SKM-1 (cell line): ENCODE data around the gene S1PR1.

Experiments
- DNase-seq: peaks from one replicate; lab custom pipeline; 2025; ENCODE audit not compliant: unreplicated experiment; lab: John Stamatoyannopoulos, UW

The S1PR1 gene

DNA sequence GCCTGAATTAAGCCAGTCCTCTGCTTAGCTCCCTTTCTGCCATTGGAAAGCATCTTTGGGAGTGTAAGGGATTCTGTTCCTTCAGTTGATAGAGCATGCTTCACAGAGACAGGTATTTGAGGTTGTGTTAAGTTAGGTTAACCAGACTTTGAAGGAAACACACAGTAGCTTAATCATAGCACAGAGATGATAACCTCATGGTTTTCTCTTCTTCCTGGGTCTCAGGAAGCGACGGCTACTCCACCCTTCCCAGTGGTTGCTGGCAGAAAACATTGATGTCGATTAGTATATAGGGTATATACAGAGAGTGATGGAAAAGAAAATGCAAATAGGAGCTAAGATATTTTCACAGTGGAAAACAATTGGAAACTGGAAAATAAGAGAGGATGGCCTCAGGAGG, 42.0 kb downstream of the S1PR1 start:
- no peak for DNase-seq

DNA sequence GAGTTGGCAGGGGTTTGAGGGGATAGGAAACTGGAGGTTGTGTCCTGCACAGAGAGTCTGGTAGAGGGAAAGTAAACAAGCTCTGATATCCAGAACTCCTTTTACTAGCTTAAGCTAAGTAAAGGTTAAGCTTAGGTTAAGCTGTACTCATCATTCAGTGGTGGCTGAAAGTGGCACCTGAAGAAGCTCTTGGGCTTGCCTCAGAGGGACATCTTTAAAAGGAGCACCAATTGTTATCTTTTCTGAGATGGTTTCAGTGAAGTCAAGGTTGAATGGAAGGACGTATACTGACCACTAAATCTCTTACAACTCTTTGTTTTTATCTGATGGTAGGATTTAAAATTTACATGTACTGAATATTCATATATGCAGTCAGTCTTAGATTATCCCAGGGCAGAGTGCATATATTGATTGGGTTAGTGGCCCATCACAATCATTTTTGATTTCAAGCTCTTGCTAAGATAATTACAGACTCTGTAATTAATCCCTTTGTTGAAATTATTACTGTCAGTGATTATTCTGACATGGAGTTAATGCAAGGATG, 43.3 kb downstream of the S1PR1 start:
- no peak for DNase-seq

DNA sequence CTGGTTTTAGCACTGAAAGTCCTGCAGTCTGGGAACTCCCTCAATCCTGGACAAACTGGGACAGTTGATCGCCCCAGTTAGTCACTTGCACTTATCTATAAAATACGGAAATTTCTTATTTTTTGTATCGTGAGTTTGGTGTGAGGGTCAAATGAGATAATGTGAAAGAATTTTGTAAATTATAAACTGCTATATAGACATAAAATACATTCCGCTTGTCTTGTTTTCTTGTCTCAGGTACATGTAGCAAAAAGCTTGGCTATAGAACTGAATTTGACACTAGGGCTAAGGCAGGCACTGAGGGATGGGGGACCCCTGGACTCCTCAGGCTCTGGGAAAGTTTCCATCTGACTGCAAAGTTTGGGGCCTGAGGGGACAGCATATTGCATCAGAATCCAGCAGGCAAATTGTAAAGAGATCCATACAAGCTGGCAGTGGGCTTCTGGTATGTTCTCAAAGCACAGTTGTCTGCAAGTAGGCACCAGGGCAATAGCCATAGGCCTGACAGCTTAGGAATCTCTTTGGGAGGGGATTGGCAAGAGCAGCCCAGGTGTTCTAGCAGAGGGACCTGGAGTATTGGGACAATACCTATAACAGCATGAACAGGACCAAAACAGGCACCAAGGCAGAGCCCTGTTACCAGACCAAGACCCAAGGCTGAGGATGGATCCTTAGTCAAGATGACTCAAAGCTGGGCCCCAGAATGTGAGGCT, 44.3 kb downstream of the S1PR1 start:
- DNase-seq: no peak

DNA sequence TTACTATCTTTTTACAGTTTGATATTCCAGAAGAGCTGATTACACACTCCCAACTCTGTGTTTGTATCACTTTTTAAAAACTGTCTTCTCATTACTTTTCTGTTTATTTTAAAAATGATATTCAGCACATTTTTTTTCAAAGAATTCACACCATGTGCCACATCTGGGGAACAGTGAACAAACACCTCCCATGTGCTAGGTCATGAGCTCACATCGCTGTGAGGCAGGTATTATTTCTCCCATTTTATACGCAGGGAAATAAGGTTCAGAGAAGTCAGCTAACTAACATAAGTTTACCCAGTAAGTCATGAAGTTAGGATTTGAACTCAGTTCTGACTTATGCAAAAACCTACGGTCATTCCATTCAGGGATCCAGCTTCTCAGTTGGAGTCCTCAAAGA, 44.9 kb downstream of the S1PR1 start:
- DNase-seq: no peak

DNA sequence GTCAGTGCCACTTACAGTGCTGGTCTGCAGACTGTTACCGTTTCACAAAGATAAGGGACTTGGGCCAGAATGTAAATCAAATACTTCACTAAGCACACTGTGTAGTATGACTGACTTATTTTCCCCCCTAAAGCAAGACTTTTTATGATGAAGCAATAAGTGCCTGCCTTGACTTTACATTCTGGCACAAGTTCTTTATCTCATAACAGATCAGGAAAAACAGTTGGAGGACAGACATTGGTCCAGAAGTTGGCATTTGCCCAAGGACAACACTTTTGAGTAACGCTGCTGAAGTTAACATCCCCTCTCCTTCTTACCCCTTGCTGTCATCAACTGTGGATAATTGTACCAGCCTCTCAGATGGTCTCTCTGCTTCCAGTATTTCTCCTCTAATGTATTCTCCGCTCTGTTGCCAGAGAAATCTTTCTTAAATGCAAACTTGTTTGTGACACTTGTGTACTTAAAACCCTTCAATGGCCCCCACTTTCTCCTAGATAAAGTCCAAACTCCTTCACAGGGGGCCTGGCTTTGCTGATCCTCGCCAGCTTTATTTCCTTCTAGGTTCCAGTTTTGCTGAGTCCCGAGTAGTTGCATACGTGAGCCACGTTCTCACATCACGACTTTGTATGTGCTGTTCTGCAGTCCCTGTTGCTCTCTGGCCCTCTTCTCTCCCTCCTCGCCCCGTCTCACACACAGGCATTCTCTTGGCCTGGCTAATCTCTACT, 45.7 kb downstream of the S1PR1 start:
- no peak for DNase-seq

DNA sequence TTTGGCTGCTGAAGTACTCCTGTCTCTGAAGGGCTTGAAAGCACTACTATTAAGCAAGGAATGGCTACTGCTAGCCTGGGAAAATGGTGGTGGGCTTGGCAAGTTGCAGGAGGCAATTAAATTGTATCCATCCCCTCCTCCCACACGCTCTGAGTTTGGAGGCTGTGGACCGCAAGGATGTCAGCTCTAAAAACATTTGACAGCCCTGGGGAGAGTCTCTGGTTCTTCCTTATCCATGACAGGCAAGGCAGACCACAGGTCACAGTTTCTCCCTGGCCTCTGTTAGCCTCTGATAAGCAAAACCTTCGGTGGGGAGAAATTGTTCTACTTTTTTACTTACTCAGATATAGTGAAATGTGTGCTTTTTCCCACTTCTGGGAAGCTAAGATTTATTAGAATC, 46.6 kb downstream of the S1PR1 start:
- no peak for DNase-seq

DNA sequence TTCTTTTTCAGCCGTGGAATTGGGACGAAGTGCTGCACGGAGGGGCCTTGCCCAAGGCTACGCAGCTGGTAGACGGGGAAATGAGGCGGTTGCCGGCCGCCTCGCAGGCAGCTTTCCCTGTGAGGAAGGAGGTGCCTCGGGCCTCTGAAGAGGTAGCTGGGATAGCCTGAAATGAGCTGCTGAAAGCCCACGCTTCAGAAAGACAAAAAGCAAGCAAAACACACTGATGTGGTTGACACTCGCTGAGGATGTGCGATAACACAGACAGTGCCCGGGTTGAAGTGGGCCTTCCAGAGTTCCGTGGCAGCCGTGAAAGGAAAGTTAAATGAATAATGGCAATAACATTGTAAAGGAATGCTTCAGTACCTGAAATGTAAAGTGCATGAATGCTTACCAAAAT, 47.2 kb downstream of the S1PR1 start:
- no peak for DNase-seq

DNA sequence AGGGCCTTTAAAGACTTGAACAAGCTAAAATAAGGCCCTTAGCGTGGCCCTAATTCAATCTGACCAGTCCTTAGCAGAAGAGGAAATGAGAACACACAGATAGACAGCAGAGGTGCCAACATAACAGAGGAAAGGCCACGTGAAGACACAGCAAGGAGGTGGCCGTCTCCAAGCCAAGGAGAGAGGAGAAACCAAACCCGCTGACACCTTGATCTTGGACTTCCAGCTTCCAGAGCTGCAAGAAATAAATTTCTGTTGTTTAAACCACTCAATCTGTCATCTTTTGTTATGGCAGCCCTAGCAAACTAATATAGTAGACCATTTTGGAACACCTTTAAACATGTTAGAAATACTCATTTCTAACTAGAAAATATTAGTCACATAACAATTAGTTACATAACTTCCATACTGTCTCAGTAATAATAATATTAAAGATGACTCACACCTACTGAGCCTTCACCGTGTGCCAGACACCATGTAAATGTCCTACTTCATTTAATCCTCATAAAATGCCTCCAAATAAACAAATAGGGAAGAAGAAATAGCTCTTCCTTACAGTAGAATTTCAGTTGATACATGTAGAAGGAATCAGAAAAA, 47.9 kb downstream of the S1PR1 start:
- no peak for DNase-seq

DNA sequence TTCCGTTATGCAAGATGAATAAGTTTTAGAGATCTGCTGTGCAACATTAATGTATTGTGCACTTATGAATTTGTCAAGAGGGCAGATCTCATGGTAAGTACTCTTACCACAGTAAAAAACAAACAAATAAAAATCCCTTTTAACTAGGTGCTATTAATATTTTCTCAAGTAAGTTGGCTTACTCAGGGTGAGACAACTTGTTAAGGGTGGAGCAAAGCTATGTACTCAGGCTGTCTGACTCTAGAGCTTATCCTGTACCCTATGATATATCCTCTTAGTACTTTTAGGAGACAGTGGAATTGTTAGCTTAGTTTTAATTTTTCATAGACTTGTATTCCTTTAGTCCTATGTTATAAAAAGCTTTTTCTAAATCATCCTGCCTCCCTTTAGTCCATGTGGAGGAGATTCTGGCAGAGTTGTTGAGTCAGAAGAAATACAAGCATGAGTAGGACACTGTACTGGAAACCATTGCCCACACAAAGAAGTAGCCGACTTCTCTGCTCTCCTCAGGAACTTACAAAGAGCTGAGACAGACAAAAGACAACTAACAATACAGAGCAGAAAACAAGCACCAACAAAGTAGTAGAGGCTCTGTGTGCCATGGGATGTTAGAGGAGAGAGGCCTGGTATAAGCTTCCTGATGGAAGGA, 49.2 kb downstream of the S1PR1 start:
- DNase-seq: no peak

DNA sequence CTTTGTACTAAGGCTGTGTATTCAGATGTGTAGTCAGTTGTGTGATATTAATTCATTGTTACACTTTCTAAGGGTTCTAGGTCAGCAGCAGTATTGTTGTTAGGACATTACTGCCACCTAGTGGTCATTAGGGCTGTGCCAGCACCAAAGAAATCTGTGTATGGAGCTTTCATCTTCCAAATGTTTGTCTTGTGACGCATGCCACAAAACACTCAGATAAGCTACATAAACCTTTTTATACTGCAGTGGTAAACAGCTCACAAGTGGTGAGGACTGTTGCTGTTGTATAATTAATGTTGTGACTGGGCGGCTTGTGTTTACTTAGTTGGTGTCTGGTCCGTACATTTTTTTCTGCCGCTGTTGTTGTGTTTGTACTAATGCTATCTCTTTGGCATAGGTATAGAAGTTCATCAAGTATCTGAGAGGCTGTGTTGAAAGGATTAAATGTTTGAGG, 51.7 kb downstream of the S1PR1 start:
- DNase-seq: peak; percentile 27

DNA sequence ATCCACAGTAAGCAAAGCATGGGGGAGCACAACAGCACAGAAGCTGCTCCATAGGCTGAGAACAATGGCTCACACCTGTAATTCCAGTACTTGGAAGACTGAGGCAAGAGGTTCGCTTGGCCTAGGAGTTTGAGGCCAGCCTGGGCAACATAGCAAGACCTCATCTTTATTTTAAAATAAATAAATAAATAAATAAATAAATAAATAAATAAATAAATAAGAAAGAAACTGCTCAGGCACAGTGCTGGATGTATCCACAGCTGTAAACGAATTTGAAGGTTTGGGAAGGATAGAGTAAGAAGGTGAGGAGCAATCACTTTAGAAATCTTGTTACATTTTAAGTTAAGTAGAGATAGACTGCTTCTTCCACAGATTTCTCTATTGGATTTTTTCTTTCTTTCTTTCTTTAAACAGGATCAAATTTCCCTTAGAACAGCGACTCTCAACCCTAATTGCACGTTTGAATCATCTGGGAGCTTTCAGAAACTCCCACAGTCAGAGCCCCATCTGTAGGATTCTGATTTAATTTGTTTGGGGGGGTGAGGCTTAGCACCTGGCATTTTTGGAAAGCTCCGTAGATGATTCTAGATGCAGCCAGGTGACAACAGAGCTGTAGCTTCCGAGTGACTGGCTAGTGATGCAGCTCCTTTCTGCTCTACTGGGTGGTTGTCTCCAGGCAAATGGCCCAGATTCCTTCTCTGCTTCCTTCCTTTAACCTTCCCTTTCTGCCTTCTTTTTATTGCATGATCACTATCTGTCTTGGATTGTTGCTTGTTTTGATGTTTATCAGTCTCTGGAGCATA, 53.5 kb downstream of the S1PR1 start:
- no peak for DNase-seq
